ENCODE results near the gene HPX. TPM values are rescaled to one million over a fixed set of nuclear protein-coding genes. Genes with fewer than 3 reads are reported as not detected.
A peak's percentile ranks its signal among the peaks of the same experiment; 100 is the strongest.

HPX gene
- total RNA-seq, 1 experiment from 2014 or later, result 0.75 TPM

DNA sequence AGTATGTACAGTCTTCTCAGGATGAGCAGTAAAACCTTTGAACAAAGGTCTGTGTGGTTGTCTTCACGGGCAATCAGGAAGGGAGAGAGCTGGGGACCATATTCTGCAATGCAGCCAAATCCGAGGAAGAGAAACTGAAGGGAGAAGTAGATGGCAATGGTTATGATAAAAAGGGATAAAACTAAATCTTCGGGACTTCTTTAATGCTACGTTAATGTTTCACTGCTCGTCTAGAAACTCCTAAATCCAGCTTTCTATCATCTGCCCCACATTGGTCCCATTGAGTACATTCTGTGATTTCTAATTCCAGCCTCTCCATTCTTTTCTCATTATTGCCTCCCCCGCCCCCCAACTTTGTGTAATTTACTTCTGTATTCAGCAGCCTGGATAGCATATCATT is 42.2 kb upstream of the HPX start:
- intact Hi-C loops (cut with micrococcal nuclease), result no loop called here
- Mint-ChIP-seq H3K9me3 (ENCODE audit: unreplicated experiment) (no peaks in the 10 kb centered on the region), H3K36me3 (ENCODE audit: insufficient read depth, unreplicated experiment) (peaks cover 37% of the 10 kb centered on the region), H3K4me1 (ENCODE audit: insufficient read depth, unreplicated experiment) (peaks cover 17% of the 10 kb centered on the region), H3K4me3 (ENCODE audit: unreplicated experiment) (peak overlapping the region; percentile 93), H3K27me3 (ENCODE audit: insufficient read depth, unreplicated experiment) (no peaks in the 10 kb centered on the region), H3K27ac (ENCODE audit: low read depth, unreplicated experiment) (peak overlapping the region; percentile 53)
- CTCF ChIA-PET, result interaction anchor here (0.7 to 10.6 kb wide), 6 partner anchors 13 to 113 kb away, joined by 3 to 65 read pairs (median 5); partner anchors contain the start of gene DNHD1
- POLR2A ChIA-PET, result interaction anchor here (0.8 to 2.8 kb wide), 9 partner anchors 12 to 200 kb away, joined by 4 to 32 read pairs (median 10); partner anchors contain the start of genes APBB1, MRPL17, SMPD1 and TAF10
- BruUV-seq (replicated peaks), result no TSS peak
- no peak for DNase-seq (ENCODE audit: unreplicated experiment)
- TF ChIP-seq CTCF (IDR thresholded peaks at IDR 0.05; ENCODE audit: unreplicated experiment), result no peak

- no peak for TF ChIP-seq CTCF (IDR thresholded peaks at IDR 0.05; ENCODE audit: unreplicated experiment)
- Mint-ChIP-seq H3K36me3 (ENCODE audit: insufficient read depth, unreplicated experiment) (peaks cover 42% of the 10 kb centered on the region), H3K9me3 (ENCODE audit: unreplicated experiment) (no peaks in the 10 kb centered on the region), H3K4me1 (ENCODE audit: insufficient read depth, unreplicated experiment) (peaks cover 17% of the 10 kb centered on the region), H3K27me3 (ENCODE audit: insufficient read depth, unreplicated experiment) (no peaks in the 10 kb centered on the region), H3K27ac (ENCODE audit: low read depth, unreplicated experiment) (peak overlapping the region; percentile 53), H3K4me3 (ENCODE audit: unreplicated experiment) (peak overlapping the region; percentile 93)
- POLR2A ChIA-PET, result interaction anchor here (0.5 to 2.8 kb wide), 24 partner anchors 8 to 792 kb away, joined by 3 to 32 read pairs (median 8); partner anchors contain the start of genes APBB1, DNHD1, MRPL17 and RRP8
- CTCF ChIA-PET, result interaction anchor here (0.7 to 10.6 kb wide), 11 partner anchors 14 to 421 kb away, joined by 3 to 65 read pairs (median 4); partner anchors contain the start of genes DNHD1 and MRPL17
- DNase-seq (ENCODE audit: unreplicated experiment), result no peak
- intact Hi-C loops (cut with micrococcal nuclease), result no loop called here
- BruUV-seq (replicated peaks), result no TSS peak
Observed at GRCh38 chr11:6482441-6482840, 41.7 kb upstream of the HPX start.

DNA sequence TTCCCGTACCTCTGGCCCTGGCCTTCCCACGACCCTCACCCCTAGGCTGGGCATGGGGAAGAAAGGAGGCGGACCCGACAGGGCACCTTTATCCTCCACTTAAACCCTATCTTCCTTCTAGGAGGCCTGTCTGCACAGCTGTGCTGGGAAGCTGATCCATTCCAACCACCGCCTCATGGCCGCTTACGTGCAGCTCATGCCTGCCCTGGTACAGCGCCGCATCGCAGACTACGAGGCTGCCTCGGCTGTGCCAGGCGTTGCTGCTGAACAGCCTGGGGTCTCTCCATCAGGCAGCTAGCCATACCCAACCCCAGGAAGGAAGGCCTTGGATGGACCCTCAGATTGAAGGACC is 41.1 kb upstream of the HPX start:
- no peak for DNase-seq (ENCODE audit: unreplicated experiment)
- Mint-ChIP-seq H3K36me3 (ENCODE audit: insufficient read depth, unreplicated experiment) (peaks cover 44% of the 10 kb centered on the region), H3K27me3 (ENCODE audit: insufficient read depth, unreplicated experiment) (no peaks in the 10 kb centered on the region), H3K27ac (ENCODE audit: low read depth, unreplicated experiment) (peak overlapping the region; percentile 99), H3K4me3 (ENCODE audit: unreplicated experiment) (peak overlapping the region; percentile 93), H3K9me3 (ENCODE audit: unreplicated experiment) (no peaks in the 10 kb centered on the region), H3K4me1 (ENCODE audit: insufficient read depth, unreplicated experiment) (peaks cover 17% of the 10 kb centered on the region)
- no TSS peak for BruUV-seq (replicated peaks)
- intact Hi-C loops (cut with micrococcal nuclease), result no loop called here
- ChIA-PET POLR2A (interaction anchor here (0.5 to 2.8 kb wide), 27 partner anchors 8 to 791 kb away, joined by 3 to 32 read pairs (median 7); partner anchors contain the start of genes APBB1, DNHD1, FHIP1B and MRPL17), CTCF (interaction anchor here (0.7 to 10.6 kb wide), 11 partner anchors 15 to 420 kb away, joined by 3 to 65 read pairs (median 4); partner anchors contain the start of genes DNHD1 and MRPL17)
- TF ChIP-seq CTCF (IDR thresholded peaks at IDR 0.05; ENCODE audit: unreplicated experiment), result no peak

DNA sequence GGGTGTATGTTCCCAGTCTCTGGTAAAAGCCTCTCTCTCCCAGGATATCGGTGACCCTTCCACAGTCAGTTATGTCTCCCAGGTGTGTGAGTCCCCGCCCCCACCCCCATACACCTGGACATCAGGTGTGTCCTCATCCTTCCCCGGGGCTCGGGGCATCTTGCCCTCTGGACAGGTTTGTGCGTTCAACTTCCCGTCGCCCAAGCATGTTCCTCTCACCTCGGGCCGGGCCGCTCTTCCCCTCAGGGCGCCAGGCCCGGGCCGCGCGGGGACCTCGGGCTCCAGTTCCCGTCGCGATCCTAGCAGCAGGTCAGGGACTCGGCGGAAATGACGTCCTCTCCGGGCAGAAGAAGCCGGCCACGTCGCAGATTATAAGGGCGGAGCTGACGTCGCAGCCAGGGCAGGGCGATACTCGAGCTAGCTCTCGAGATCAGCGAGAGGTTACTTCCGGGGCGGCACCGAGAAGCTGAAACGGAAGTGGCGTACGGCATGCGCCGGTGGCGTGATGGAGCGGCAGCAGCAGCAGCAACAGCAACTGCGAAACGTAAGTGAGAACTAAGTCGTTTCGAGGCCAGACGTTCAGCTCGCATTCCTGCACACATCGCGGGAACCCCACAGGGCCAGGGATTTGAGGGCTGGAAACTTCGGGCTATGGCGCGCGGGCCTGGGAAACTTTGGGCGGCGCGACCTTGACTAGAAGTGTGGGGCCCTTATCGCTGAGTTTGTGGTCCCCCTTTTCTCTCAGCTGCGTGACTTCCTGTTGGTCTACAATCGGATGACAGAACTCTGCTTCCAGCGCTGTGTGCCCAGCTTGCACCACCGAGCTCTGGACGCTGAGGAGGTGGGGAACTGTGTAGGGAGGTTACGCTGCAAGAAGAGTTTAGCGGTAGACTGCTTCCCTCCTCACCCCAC is 40.5 kb upstream of the HPX start, which contains the start of the genes ARFIP2 and TIMM10B:
Gene ARFIP2, minus strand, starts transcription at position 320 of the 912 bp plus-strand sequence. CDS start 910 bp downstream, outside the sequence.
Gene TIMM10B, plus strand, starts transcription at position 490 of the 912 bp plus-strand sequence. Its CDS starts 16 bp downstream, at position 506.
- no peaks in the 10 kb centered on the region for H3K9me3 Mint-ChIP-seq (ENCODE audit: unreplicated experiment)
- ChIA-PET POLR2A (interaction anchor here (0.6 to 2.8 kb wide), 30 partner anchors 8 to 790 kb away, joined by 3 to 32 read pairs (median 6); partner anchors contain the start of genes APBB1, DNHD1, FHIP1B and MRPL17), CTCF (interaction anchor here (0.5 to 10.6 kb wide), 10 partner anchors 17 to 420 kb away, joined by 3 to 65 read pairs (median 4); no protein-coding TSS in a partner anchor)
- H3K27ac Mint-ChIP-seq (ENCODE audit: low read depth, unreplicated experiment), result peak within 1 kb of the TSS; percentile 99
- H3K27me3 Mint-ChIP-seq (ENCODE audit: insufficient read depth, unreplicated experiment), result no peaks in the 10 kb centered on the region
- TSS peak; percentile 28 for BruUV-seq (replicated peaks)
- peaks cover 44% of the 10 kb centered on the region for H3K36me3 Mint-ChIP-seq (ENCODE audit: insufficient read depth, unreplicated experiment)
- H3K4me3 Mint-ChIP-seq (ENCODE audit: unreplicated experiment), result peak within 1 kb of the TSS; percentile 93
- H3K4me1 Mint-ChIP-seq (ENCODE audit: insufficient read depth, unreplicated experiment), result peaks cover 17% of the 10 kb centered on the region
- intact Hi-C loops (cut with micrococcal nuclease), result no loop called here
- TF ChIP-seq CTCF (IDR thresholded peaks at IDR 0.05; ENCODE audit: unreplicated experiment), result no peak
- DNase-seq (ENCODE audit: unreplicated experiment), result peak; percentile 96
